CD14-positive monocyte (primary cell): ENCODE measurements around the gene NRG3. TPM values are rescaled to one million over a fixed set of nuclear protein-coding genes. Genes with fewer than 3 reads are reported as not detected.

ENCODE experiments used
- DNase-seq, 3 donors: peaks; one replicate each; pipeline ENCODE4 v3.0.0-alpha.2; 2011 to 2022
- H2AFZ ChIP-seq: 2 replicates; pipeline ENCODE4 v1.6.0; 2012; ENCODE audit warnings: mild to moderate bottlenecking, low read depth, low read length, inconsistent platforms; ENCODE audit not compliant: insufficient read depth, poor library complexity, severe bottlenecking
- H3K27ac ChIP-seq, 2 donors: 1 replicate in 1 of 2; 2 replicates in 1 of 2; pipeline ENCODE4 v1.5.1; 2012 to 2013; ENCODE audit warnings: low read length in 2 of 2, control low read depth in 1 of 2, inconsistent platforms in 1 of 2, low read depth in 1 of 2, mild to moderate bottlenecking in 1 of 2
- H3K27me3 ChIP-seq, 2 donors: one replicate each; pipeline versions ENCODE4 v1.6.0 to v1.6.1; 2011 to 2013; ENCODE audit warnings: low read length in 2 of 2; ENCODE audit not compliant: control insufficient read depth in 2 of 2, insufficient read depth in 2 of 2
- H3K36me3 ChIP-seq, 2 donors: replicated peaks in 1 of 2; 1 replicate in 1 of 2; 2 replicates in 1 of 2; pipeline versions ENCODE4 v1.5.1 to v1.6.1; 2012 to 2013; ENCODE audit warnings: low read length in 2 of 2, control low read depth in 1 of 2, inconsistent platforms in 1 of 2, mild to moderate bottlenecking in 1 of 2; ENCODE audit not compliant: insufficient read depth in 2 of 2, control insufficient read depth in 1 of 2
- H3K4me1 ChIP-seq, 2 donors: 1 replicate in 1 of 2; 2 replicates in 1 of 2; pipeline versions ENCODE4 v1.5.1 to v1.6.1; 2012 to 2013; ENCODE audit warnings: low read length in 2 of 2, control low read depth in 1 of 2, inconsistent platforms in 1 of 2, mild to moderate bottlenecking in 1 of 2, moderate library complexity in 1 of 2; ENCODE audit not compliant: insufficient read depth in 2 of 2, control insufficient read depth in 1 of 2
- H3K4me2 ChIP-seq: replicated peaks from 2 replicates; pipeline ENCODE3; 2012; ENCODE audit warnings: low read length, moderate library complexity, mild to moderate bottlenecking; ENCODE audit not compliant: poor library complexity, severe bottlenecking; ENCODE audit errors: extremely low read depth
- H3K4me3 ChIP-seq, 3 experiments: fragments of 200-600 bp in 1 of 3; sonication (generic) in 1 of 3; replicated peaks in 1 of 3; 1 replicate in 2 of 3; 2 replicates in 1 of 3; pipeline ENCODE4 v1.5.1; 2011 to 2013; ENCODE audit warnings: low read length in 3 of 3, mild to moderate bottlenecking in 3 of 3, control low read depth in 2 of 3, low read depth in 2 of 3, inconsistent platforms in 1 of 3, moderate library complexity in 1 of 3
- H3K79me2 ChIP-seq: 2 replicates; pipeline ENCODE4 v1.6.0; 2012; ENCODE audit warnings: mild to moderate bottlenecking, control low read depth, inconsistent platforms, low read length, moderate library complexity; ENCODE audit not compliant: insufficient read depth
- H3K9ac ChIP-seq: 2 replicates; pipeline ENCODE4 v1.6.0; 2017; ENCODE audit warnings: low read length, mild to moderate bottlenecking; ENCODE audit not compliant: insufficient read depth, poor library complexity, severe bottlenecking
- H3K9me3 ChIP-seq, 2 donors: replicated peaks in 1 of 2; 1 replicate in 1 of 2; 2 replicates in 1 of 2; pipeline versions ENCODE4 v1.5.1 to v1.6.1; 2012 to 2013; ENCODE audit warnings: low read length in 2 of 2, control low read depth in 1 of 2; ENCODE audit not compliant: control insufficient read depth in 1 of 2, insufficient read depth in 1 of 2
- H4K20me1 ChIP-seq: 2 replicates; pipeline ENCODE4 v1.6.0; 2012; ENCODE audit warnings: mild to moderate bottlenecking, low read length, control low read depth, moderate library complexity; ENCODE audit not compliant: insufficient read depth
- H3K27ac Mint-ChIP-seq, 7 donors: one replicate each; pipeline ENCODE4 v1.8.0; 2020; ENCODE audit warnings: mild to moderate bottlenecking in 7 of 7, mixed read lengths in 7 of 7, moderate library complexity in 6 of 7, inconsistent platforms in 2 of 7
- H3K27me3 Mint-ChIP-seq, 3 donors: one replicate each; pipeline ENCODE4 v1.8.0; 2021 to 2022; ENCODE audit warnings: low read depth in 3 of 3, mild to moderate bottlenecking in 3 of 3, mixed read lengths in 3 of 3, moderate library complexity in 3 of 3, inconsistent platforms in 1 of 3
- H3K36me3 Mint-ChIP-seq, 2 donors: one replicate each; pipeline ENCODE4 v1.8.0; 2020; ENCODE audit warnings: mixed read lengths in 2 of 2, inconsistent platforms in 1 of 2, mild to moderate bottlenecking in 1 of 2
- H3K4me1 Mint-ChIP-seq: one replicate; pipeline ENCODE4 v1.8.0; 2020; ENCODE audit warnings: mild to moderate bottlenecking, mixed read lengths
- H3K4me3 Mint-ChIP-seq, 2 donors: one replicate each; pipeline ENCODE4 v1.8.0; 2020; ENCODE audit warnings: mild to moderate bottlenecking in 2 of 2, mixed read lengths in 2 of 2, moderate library complexity in 1 of 2
- H3K9me3 Mint-ChIP-seq, 7 donors: one replicate each; pipeline ENCODE4 v1.8.0; 2020 to 2022; ENCODE audit warnings: mixed read lengths in 7 of 7, mild to moderate bottlenecking in 6 of 7, moderate library complexity in 6 of 7, inconsistent platforms in 2 of 7
- CTCF ChIP-seq: fragments of 200-600 bp; IDR thresholded peaks from one replicate; pipeline ENCODE4 v1.8.0; 2022; ENCODE audit warnings: antibody characterized with exemption, mild to moderate bottlenecking
- WGBS: methylation state at CpG from one replicate; pipeline ENCODE4 v1.1.5; 2013; ENCODE audit warnings: missing lambda C conversion rate; ENCODE audit not compliant: insufficient coverage; 5-methylcytosine and 5-hydroxymethylcytosine counted together
- intact Hi-C, 2 donors: fragments of 100-400 bp; cut with micrococcal nuclease; formaldehyde crosslinking; loops; one replicate each; pipeline versions ENCODE4 v1.15.0 to v1.15.1; 2023
- polyA plus RNA-seq, 3 donors: library from polyadenylated mRNA; depleted of rRNA in 1 of 3; unstranded in 2 of 3; stranded (reverse) in 1 of 3; fragments of 300-500 nt in 2 of 3; fragments of >200 nt in 1 of 3; fragmentation: Illumina TruSeq in 2 of 3; gene quantifications; 1 replicate in 2 of 3; 2 replicates in 1 of 3; pipeline ENCODE4 v1.2.3, GENCODE V29; 2012 to 2021

Gene NRG3
- polyA plus RNA-seq, 3 donors, result not detected

- Histone ChIP-seq H3K27me3 (no peaks in the 10 kb centered on the region), H3K4me2 (no peak overlapping the region), H3K9me3 (no peaks in the 10 kb centered on the region), H3K4me3 (no peak overlapping the region), H2AFZ (no peak overlapping the region), H4K20me1 (no peaks in the 10 kb centered on the region), H3K27ac (no peak overlapping the region), H3K36me3 (no peaks in the 10 kb centered on the region), H3K4me1 (no peaks in the 10 kb centered on the region), H3K9ac (no peak overlapping the region), H3K79me2 (no peaks in the 10 kb centered on the region)
- DNase-seq, result no peak
- no peaks in the 10 kb centered on the region for H3K4me1 Mint-ChIP-seq
- no peaks in the 10 kb centered on the region for H3K36me3 Mint-ChIP-seq
- TF ChIP-seq CTCF, result no peak
- H3K27me3 Mint-ChIP-seq, result no peaks in the 10 kb centered on the region
- WGBS, result no CpG with 5 or more reads among the region's 1 CpG
- H3K4me3 Mint-ChIP-seq, result no peak overlapping the region
- intact Hi-C loops, result no loop called here
- peaks cover 0 to 2% (median 0%) of the 10 kb centered on the region in 7 donors for H3K9me3 Mint-ChIP-seq
- H3K27ac Mint-ChIP-seq, result no peak overlapping the region
Observed at GRCh38 chr10:82400841-82401240, 525.8 kb downstream of the NRG3 start.

- TF ChIP-seq CTCF, result no peak
- no peak for DNase-seq
- H3K4me1 ChIP-seq, result no peaks in the 10 kb centered on the region
- no peak overlapping the region for H3K9ac ChIP-seq
- H3K79me2 ChIP-seq, result no peaks in the 10 kb centered on the region
- H3K4me3 ChIP-seq, result no peak overlapping the region
- H3K4me2 ChIP-seq, result no peak overlapping the region
- Mint-ChIP-seq H3K27me3 (peaks cover 0 to 1% (median 0%) of the 10 kb centered on the region in 3 donors), H3K36me3 (no peaks in the 10 kb centered on the region), H3K4me1 (no peaks in the 10 kb centered on the region), H3K4me3 (no peak overlapping the region), H3K9me3 (peaks cover 0 to 2% (median 0%) of the 10 kb centered on the region in 7 donors), H3K27ac (no peak overlapping the region)
- intact Hi-C loops, result no loop called here
- H3K27ac ChIP-seq, result no peak overlapping the region
- no peaks in the 10 kb centered on the region for H3K27me3 ChIP-seq
- no peaks in the 10 kb centered on the region for H3K36me3 ChIP-seq
- H3K9me3 ChIP-seq, result no peaks in the 10 kb centered on the region
- no peak overlapping the region for H2AFZ ChIP-seq
- H4K20me1 ChIP-seq, result no peaks in the 10 kb centered on the region
- WGBS, result 97% methylated on average over 4 of the region's 4 CpGs
Observed at GRCh38 chr10:82402906-82403401, 528.0 kb downstream of the NRG3 start.
